Neural progenitor cell (in vitro differentiated cells): ENCODE data around the gene GJA3.
A peak's percentile ranks its signal among the peaks of the same experiment; 100 is the strongest.

Source experiments
- EZH2 ChIP-seq: fragments of 200-600 bp; sonication (generic); IDR thresholded peaks from 2 replicates; pipeline ENCODE4 v1.6.1; 2017; ENCODE audit warnings: antibody characterized with exemption, mild to moderate bottlenecking, moderate library complexity
- EZH2phosphoT487 ChIP-seq: fragments of 200-600 bp; sonication (generic); IDR thresholded peaks from 2 replicates; pipeline ENCODE4 v1.6.1; 2017; ENCODE audit warnings: antibody characterized with exemption
- TF ChIP-seq, protein P1 (sequence below): fragments of 200-600 bp; sonication (generic); IDR thresholded peaks from 2 replicates; pipeline ENCODE4 v1.5.1; 2017; ENCODE audit warnings: antibody characterized with exemption, mild to moderate bottlenecking

DNA sequence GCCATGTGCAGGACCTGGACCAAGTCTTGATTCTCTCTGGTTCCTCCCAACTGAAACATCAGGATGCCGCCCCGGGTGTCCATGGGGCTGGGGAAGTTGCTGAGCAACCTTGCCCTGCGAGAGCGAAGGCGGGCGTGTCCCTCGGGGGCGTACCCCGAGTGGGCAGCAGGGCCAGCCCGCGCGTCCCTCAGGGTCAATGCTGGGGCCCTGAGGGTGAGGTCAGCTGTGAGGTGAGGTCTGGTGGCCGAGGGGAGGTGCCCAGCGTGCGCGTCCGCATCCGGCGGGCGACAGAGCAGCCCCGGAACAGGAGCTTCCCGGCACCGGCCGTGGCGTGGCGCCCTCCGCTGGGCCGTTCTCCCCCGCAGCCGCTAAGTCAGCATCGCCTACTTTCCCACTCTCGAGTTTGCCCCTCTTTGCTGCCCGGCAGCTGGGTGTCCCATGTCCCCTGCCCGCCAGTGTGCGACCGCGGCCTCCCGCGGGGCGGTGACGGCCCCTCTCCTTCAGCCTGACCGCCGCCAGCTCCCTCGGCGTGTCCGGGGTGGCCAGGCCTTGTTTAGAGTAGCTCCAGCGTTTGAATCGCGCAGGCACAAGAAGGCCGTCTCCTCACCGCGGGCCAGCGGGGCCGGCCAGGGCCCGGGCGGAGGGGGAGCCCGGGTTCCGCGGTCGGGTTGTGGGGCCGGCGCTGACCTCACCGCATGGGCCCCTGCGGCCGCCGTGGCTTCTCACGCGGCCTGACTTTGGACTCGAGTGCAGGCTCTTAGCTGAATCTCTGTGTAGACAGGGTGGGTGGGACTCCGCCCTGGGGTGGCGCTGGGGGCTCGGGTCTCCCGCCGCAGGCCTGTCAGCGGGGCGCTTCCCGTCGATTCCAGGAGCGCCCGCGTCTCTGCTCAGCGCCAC lies 33.0 kb downstream of the GJA3 start:
- TF ChIP-seq EZH2 (peak; percentile 51), EZH2phosphoT487 (no peak)
- TF ChIP-seq, protein P1, sequence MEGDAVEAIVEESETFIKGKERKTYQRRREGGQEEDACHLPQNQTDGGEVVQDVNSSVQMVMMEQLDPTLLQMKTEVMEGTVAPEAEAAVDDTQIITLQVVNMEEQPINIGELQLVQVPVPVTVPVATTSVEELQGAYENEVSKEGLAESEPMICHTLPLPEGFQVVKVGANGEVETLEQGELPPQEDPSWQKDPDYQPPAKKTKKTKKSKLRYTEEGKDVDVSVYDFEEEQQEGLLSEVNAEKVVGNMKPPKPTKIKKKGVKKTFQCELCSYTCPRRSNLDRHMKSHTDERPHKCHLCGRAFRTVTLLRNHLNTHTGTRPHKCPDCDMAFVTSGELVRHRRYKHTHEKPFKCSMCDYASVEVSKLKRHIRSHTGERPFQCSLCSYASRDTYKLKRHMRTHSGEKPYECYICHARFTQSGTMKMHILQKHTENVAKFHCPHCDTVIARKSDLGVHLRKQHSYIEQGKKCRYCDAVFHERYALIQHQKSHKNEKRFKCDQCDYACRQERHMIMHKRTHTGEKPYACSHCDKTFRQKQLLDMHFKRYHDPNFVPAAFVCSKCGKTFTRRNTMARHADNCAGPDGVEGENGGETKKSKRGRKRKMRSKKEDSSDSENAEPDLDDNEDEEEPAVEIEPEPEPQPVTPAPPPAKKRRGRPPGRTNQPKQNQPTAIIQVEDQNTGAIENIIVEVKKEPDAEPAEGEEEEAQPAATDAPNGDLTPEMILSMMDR = peak; percentile 57
